Ectodermal cell (in vitro differentiated cells): ENCODE results near the gene CMKLR1.

Source experiments
- H3K27ac ChIP-seq: 2 replicates; pipeline ENCODE4 v1.7.0; 2013; ENCODE audit warnings: mild to moderate bottlenecking, low read depth, low read length; ENCODE audit not compliant: insufficient read depth, poor library complexity, severe bottlenecking
- H3K27me3 ChIP-seq: 2 replicates; pipeline ENCODE4 v1.7.0; 2013; ENCODE audit warnings: mild to moderate bottlenecking, low read length; ENCODE audit not compliant: insufficient read depth, control insufficient read depth, poor library complexity, severe bottlenecking
- H3K36me3 ChIP-seq: one replicate; pipeline ENCODE4 v1.7.0; 2013; ENCODE audit warnings: low read length; ENCODE audit not compliant: control insufficient read depth, insufficient read depth
- H3K4me1 ChIP-seq: one replicate; pipeline ENCODE4 v1.7.0; 2013; ENCODE audit warnings: low read length; ENCODE audit not compliant: control insufficient read depth, insufficient read depth
- H3K4me3 ChIP-seq: 2 replicates; pipeline ENCODE4 v1.7.0; 2013; ENCODE audit warnings: low read depth, low read length, control low read depth; ENCODE audit not compliant: insufficient read depth
- H3K9me3 ChIP-seq: 2 replicates; pipeline ENCODE4 v1.7.0; 2013; ENCODE audit warnings: mild to moderate bottlenecking, low read length, moderate library complexity; ENCODE audit not compliant: control insufficient read depth
- WGBS, 2 experiments: methylation state at CpG; one replicate each; pipeline ENCODE4 v1.1.7; 2013; ENCODE audit warnings: missing lambda C conversion rate in 2 of 2; 5-methylcytosine and 5-hydroxymethylcytosine counted together

The CMKLR1 gene

DNA sequence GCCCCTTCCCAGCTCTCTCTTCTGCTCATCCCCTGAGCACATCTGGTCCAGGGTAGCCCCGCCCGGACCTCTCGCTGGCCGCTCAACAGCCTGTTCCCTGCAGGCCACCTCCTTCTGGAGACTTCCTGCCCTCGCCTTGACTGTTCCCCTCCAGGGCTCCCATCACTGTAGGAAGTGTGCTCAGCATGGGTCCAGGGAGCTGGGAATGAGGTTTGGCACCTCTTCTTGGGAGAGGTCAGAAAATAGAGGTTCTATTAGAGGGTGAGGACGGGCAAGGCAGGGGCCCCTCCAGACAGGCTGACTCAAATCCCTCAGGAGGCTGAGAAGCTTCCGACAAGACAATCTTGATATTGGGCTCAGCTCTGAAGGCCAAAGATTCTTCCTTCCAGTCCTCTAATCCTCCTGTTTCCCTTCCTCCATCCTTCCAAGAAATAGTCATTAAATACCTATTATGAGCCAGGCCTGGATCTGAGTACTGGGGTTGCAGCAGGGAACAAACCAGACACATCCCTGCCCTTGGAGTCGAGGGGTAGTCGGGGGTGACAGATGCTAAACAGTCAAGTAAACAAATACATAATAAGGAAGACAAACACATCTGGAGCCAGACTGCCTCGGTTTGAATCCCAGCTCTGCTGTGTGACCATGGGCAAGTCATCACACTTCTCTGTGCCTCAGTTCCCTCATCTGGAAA is 30.6 kb downstream of the CMKLR1 start:
- no peaks in the 10 kb centered on the region for H3K27me3 ChIP-seq
- H3K9me3 ChIP-seq = no peaks in the 10 kb centered on the region
- 83 to 85% methylated on average over 10 of the region's 10 CpGs for WGBS, 2 experiments
- H3K4me1 ChIP-seq = peaks cover 4% of the 10 kb centered on the region
- no peak overlapping the region for H3K27ac ChIP-seq
- no peak overlapping the region for H3K4me3 ChIP-seq
- H3K36me3 ChIP-seq = no peaks in the 10 kb centered on the region

GRCh38 chr12:108307006-108307405 is 32.1 kb downstream of the CMKLR1 start:
- Histone ChIP-seq H3K27me3 (no peaks in the 10 kb centered on the region), H3K4me3 (no peak overlapping the region), H3K4me1 (peaks cover 4% of the 10 kb centered on the region), H3K9me3 (no peaks in the 10 kb centered on the region), H3K36me3 (no peaks in the 10 kb centered on the region), H3K27ac (no peak overlapping the region)
- 93 to 95% methylated on average over 7 of the region's 7 CpGs for WGBS, 2 experiments

GRCh38 chr12:108306506-108306905 is 32.6 kb downstream of the CMKLR1 start:
- 89 to 95% methylated on average over 3 of the region's 3 CpGs for whole genome bisulfite sequencing, 2 experiments
- no peaks in the 10 kb centered on the region for H3K9me3 ChIP-seq
- H3K4me1 ChIP-seq = peaks cover 4% of the 10 kb centered on the region
- H3K4me3 ChIP-seq = no peak overlapping the region
- H3K27me3 ChIP-seq = no peaks in the 10 kb centered on the region
- H3K27ac ChIP-seq = no peak overlapping the region
- no peaks in the 10 kb centered on the region for H3K36me3 ChIP-seq

- Histone ChIP-seq H3K4me3 (no peak overlapping the region), H3K36me3 (no peaks in the 10 kb centered on the region), H3K9me3 (no peaks in the 10 kb centered on the region), H3K4me1 (peaks cover 4% of the 10 kb centered on the region), H3K27ac (no peak overlapping the region), H3K27me3 (no peaks in the 10 kb centered on the region)
- WGBS, 2 experiments = 85 to 87% methylated on average over 10 of the region's 10 CpGs
Measured at GRCh38 chr12:108305991-108306501, 33.1 kb downstream of the CMKLR1 start.

GRCh38 chr12:108305520-108305919 is 33.6 kb downstream of the CMKLR1 start:
- H3K27ac ChIP-seq = no peak overlapping the region
- H3K9me3 ChIP-seq = no peaks in the 10 kb centered on the region
- no peaks in the 10 kb centered on the region for H3K36me3 ChIP-seq
- WGBS, 2 experiments = 82 to 86% methylated on average over 9 of the region's 9 CpGs
- no peaks in the 10 kb centered on the region for H3K27me3 ChIP-seq
- peaks cover 1% of the 10 kb centered on the region for H3K4me1 ChIP-seq
- H3K4me3 ChIP-seq = no peak overlapping the region

- Histone ChIP-seq H3K4me3 (no peak overlapping the region), H3K27ac (no peak overlapping the region), H3K27me3 (no peaks in the 10 kb centered on the region), H3K4me1 (no peaks in the 10 kb centered on the region), H3K36me3 (no peaks in the 10 kb centered on the region), H3K9me3 (no peaks in the 10 kb centered on the region)
- WGBS, 2 experiments = 71 to 74% methylated on average over 7 of the region's 7 CpGs
Measured at GRCh38 chr12:108304633-108305032, 34.5 kb downstream of the CMKLR1 start.

DNA sequence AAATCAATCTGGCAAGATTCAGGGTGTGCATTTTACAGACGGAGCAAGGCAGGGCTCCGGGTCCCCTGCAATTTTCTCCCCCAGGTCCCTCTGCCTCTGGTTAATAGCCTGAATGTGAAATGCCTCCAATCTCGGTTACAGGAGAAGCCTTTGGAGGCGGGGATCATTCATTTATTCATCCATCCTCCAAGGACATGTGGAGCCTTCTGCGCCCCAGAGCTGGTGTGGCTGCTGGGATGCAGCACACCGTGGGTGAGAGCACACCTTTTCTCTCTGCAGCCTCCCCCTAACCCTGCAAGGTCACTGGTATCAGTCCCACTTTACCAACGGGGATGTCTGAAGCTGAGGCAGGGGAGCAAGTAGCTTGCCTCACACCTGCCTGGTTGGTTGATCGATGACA is 35.4 kb downstream of the CMKLR1 start:
- no peaks in the 10 kb centered on the region for H3K4me1 ChIP-seq
- H3K36me3 ChIP-seq = no peaks in the 10 kb centered on the region
- H3K9me3 ChIP-seq = no peaks in the 10 kb centered on the region
- H3K27me3 ChIP-seq = no peaks in the 10 kb centered on the region
- H3K4me3 ChIP-seq = no peak overlapping the region
- no peak overlapping the region for H3K27ac ChIP-seq
- WGBS, 2 experiments = 87 to 88% methylated on average over 8 of the region's 8 CpGs

DNA sequence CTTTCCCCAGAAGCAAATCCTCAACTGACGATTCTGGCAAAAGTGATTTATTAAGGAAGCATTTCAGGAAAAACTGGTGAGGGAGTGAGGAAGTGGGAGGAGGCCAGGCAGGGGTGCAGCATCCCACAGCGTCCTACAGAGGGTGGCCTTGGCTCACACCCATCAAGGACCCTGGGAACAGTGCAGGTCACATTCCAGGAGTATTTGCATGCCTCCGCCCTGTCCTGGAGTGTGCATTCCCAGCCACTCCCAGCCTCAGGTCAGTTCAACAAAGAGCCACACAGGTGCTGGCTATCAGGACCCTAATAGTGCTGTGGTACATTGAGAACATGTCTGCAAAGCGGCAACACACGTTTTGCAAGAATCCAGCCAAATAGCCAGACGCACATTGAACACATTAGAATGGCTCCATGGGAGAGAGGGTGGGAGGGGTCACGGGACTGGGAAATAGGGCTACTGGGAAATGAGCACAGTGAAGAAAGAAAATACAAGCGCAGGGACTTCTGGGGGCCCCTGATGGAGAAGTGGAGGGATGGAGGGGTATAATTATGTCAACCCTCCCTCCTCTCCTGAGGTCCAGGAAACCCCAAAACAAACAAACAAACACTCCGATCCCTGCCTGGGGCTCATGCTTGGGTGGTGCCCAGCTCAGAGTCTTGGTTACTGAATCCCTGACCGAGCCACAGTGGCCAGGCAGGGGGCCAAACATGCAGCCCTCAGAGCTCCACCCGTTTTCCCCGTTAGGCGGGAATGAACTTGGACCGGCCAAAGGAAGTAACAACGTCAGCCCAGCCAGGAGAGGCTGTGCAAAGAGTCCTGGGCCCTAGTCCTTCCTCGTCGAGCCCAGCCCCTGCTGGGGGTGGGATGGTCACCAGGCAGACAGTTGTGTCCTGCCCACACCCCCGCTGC is 36.5 kb downstream of the CMKLR1 start:
- Histone ChIP-seq H3K36me3 (no peaks in the 10 kb centered on the region), H3K9me3 (no peaks in the 10 kb centered on the region), H3K4me3 (no peak overlapping the region), H3K27ac (no peak overlapping the region), H3K4me1 (no peaks in the 10 kb centered on the region), H3K27me3 (no peaks in the 10 kb centered on the region)
- WGBS, 2 experiments = 73 to 76% methylated on average over 18 of the region's 18 CpGs

GRCh38 chr12:108302016-108302402 is 37.1 kb downstream of the CMKLR1 start:
- Histone ChIP-seq H3K9me3 (no peaks in the 10 kb centered on the region), H3K27ac (no peak overlapping the region)
- 91 to 94% methylated on average over 6 of the region's 6 CpGs for WGBS, 2 experiments

DNA sequence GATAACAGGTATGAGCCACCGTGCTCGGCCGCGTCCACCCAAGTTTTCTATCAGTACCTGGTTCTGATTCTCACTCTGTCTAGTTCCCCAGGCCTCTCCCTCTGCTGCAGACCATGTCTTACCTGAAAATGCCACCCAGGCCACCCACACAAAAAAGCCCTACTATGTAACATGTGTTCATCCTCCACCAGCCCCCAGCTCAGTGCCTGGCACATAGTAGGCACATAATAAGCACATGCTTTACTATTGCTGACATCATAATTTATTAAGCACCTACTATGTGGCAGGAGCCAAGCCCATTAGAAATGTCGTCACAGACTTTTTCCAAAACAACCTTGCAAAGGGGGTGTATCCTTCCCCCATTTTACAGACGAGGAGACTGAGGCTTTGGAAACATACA is 37.8 kb downstream of the CMKLR1 start:
- no peak overlapping the region for H3K4me3 ChIP-seq
- no peak overlapping the region for H3K27ac ChIP-seq
- H3K9me3 ChIP-seq = no peaks in the 10 kb centered on the region
- 89 to 94% methylated on average over 6 of the region's 6 CpGs for WGBS, 2 experiments
- no peaks in the 10 kb centered on the region for H3K4me1 ChIP-seq
- H3K27me3 ChIP-seq = no peaks in the 10 kb centered on the region
- no peaks in the 10 kb centered on the region for H3K36me3 ChIP-seq

More at GRCh38 chr12:108302016-108302402, 37.1 kb downstream of the CMKLR1 start:
- no peaks in the 10 kb centered on the region for H3K27me3 ChIP-seq
- no peak overlapping the region for H3K4me3 ChIP-seq
- no peaks in the 10 kb centered on the region for H3K36me3 ChIP-seq
- no peaks in the 10 kb centered on the region for H3K4me1 ChIP-seq
